ENCODE measurements around the gene CAMK2B.
A peak's percentile ranks its signal among the peaks of the same experiment; 100 is the strongest.
"Not testable (repeated sequence)": the region's sequence is repeated elsewhere in the genome, so short reads cannot be mapped to it uniquely, and the experiment has no call there.

Gene CAMK2B

GRCh38 chr7:44187636-44188416 is 137.6 kb downstream of the CAMK2B start:
- DNase-seq = peak in 1 of 3 experiments; percentile 51

- no peak for DNase-seq
Measured at GRCh38 chr7:44186736-44187135, 138.7 kb downstream of the CAMK2B start.

GRCh38 chr7:44185729-44186128 is 139.7 kb downstream of the CAMK2B start:
- peak; percentile 19 to 79 (median 68) for DNase-seq

- no peak for DNase-seq
Measured at GRCh38 chr7:44184873-44185446, 140.4 kb downstream of the CAMK2B start.

GRCh38 chr7:44184206-44184872 is 141.1 kb downstream of the CAMK2B start:
- DNase-seq = peak in 2 of 3 experiments; percentile 78 to 93

GRCh38 chr7:44183386-44183785 is 142.0 kb downstream of the CAMK2B start:
- peak in 1 of 3 experiments; percentile 30 for DNase-seq

- no peak for DNase-seq
Measured at GRCh38 chr7:44182827-44183226, 142.6 kb downstream of the CAMK2B start.

GRCh38 chr7:44180631-44181030 is 144.8 kb downstream of the CAMK2B start:
- DNase-seq = no peak

GRCh38 chr7:44177570-44178131 is 147.7 kb downstream of the CAMK2B start:
- peak in 1 of 3 experiments; percentile 20 for DNase-seq

- no peak for DNase-seq
Measured at GRCh38 chr7:44176486-44176885, 148.9 kb downstream of the CAMK2B start.

- no peak for DNase-seq
Measured at GRCh38 chr7:44175730-44176129, 149.7 kb downstream of the CAMK2B start.

GRCh38 chr7:44174694-44174948 is 150.8 kb downstream of the CAMK2B start:
- not testable (repeated sequence) for DNase-seq

GRCh38 chr7:44173911-44174693 is 151.3 kb downstream of the CAMK2B start:
- DNase-seq = no peak

- peak in 2 of 3 experiments; percentile 42 to 78 for DNase-seq
Measured at GRCh38 chr7:44172803-44173424, 152.5 kb downstream of the CAMK2B start.

GRCh38 chr7:44172352-44172751 is 153.0 kb downstream of the CAMK2B start:
- no peak for DNase-seq

GRCh38 chr7:44171901-44172300 is 153.5 kb downstream of the CAMK2B start:
- not testable (repeated sequence) for DNase-seq

- DNase-seq = no peak
Measured at GRCh38 chr7:44167920-44168319, 157.5 kb downstream of the CAMK2B start.

Data from NCI-H1417 (cell line).